HG03097 (cell line): ENCODE measurements around the gene DCLRE1A.
"Not testable (repeated sequence)": the region's sequence is repeated elsewhere in the genome, so short reads cannot be mapped to it uniquely, and the experiment has no call there.

ENCODE experiments used
- ATAC-seq: cut with Tn5 transposase; IDR thresholded peaks from one replicate; pipeline ENCODE4 v1.9.1; 2021; ENCODE audit not compliant: unreplicated experiment, low FRiP score

The DCLRE1A gene

DNA sequence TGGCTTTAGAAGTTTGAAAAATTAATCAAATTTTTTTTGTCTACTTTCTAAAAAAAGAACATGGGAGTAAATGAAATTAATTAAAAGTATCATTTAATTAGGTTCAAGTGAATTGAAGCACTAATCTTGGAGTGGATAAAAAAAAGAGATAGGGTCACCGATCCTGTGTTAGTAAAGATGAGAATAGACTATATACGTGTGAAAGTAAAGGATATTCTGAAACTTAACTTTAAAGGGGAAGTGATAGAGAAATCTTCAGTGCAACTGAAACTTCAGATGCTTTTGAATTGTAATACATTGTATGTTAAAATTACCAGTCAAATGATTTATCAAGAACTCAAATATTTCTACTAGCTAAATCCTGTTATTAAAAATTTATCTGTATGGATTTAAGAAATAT lies 5.4 kb upstream of the DCLRE1A start:
- ATAC-seq, result no peak

DNA sequence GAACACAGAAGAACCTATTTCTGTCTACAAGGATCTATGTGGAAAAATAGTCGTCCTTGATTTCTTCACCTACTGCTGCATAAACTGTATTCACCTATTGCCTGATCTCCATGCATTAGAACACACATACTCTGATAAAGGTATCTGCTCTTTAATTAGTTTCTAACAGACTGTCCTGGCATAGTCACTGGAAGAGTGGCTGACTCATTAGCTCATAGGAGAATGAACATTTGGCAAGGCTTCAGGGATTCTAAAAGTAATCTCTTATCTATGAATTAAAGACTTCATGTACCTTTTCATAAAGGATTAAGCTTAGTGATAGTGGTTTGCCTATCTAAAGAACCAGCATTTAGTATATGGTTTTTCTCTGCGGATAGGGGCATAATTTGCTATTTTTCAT lies 4.7 kb upstream of the DCLRE1A start:
- ATAC-seq, result no peak

DNA sequence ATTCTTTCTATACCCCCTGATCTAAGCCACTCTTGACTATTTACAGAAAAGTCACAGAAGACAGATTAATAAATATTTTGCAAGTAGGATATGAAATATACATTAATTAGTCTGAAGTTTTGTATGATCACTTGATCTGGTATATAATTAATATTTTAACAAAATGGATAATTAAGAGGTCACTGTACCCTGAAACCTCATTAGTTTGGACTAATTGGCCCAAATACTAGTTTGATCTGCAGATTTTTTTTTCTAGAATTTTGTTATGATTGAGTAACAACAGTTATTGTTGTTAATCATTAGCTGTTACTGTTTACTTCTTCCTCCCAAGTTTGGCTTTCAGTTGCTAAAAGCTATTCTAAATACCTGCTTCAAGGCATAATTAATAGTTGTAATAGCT lies 3.3 kb upstream of the DCLRE1A start:
- no peak for ATAC-seq

DNA sequence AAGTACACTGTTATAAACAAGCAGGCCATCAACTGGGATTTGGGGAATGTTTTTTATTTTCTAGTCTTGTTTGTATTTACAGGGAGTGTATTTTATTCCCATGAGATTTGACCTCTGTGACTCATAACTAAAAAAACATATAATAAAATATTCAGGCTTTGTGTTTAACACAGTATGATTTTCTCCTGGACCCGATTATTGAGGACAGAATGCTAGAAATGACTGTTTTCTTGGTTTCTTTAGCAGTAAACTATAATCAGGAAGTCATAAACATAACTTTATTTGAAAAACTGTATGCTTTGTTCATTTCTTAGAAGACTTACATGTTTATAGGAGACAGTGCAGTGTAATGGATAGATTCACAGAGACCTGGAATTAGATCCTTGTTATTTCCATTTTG lies 2.7 kb upstream of the DCLRE1A start:
- ATAC-seq, result no peak

GRCh38 chr10:113854761-113855588 lies 1.1 kb upstream of the DCLRE1A start:
- peak; percentile 35 for ATAC-seq

DNA sequence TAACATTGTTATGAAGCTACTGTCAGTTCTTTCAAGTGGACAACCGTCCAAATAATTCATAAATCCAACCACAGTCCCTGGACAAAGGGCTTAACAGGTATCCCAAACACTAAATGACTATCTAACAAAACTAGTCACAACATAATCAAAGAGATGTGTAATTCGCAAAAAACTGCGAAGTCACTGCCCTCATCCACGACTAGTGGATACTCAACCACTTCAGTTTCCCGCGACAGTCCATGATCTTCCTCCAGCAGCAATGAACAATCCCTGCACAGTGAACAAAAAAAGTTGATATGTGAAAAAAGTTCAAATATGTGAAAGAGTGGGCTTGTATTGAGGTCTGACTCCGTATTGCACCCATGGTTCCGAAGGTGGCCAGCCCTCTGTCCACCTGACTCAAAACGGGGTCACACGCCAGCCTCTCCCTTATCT lies 287 bp downstream of the DCLRE1A start:
- ATAC-seq, result no peak

GRCh38 chr10:113849946-113850345 lies 3.9 kb downstream of the DCLRE1A start:
- ATAC-seq, result no peak

- ATAC-seq, result no peak
These were observed 4.6 kb downstream of the DCLRE1A start for GRCh38 chr10:113849140-113849803.

- no peak for ATAC-seq
These were observed 7.8 kb downstream of the DCLRE1A start for GRCh38 chr10:113846036-113846435.

- ATAC-seq, result no peak
These were observed 9.9 kb downstream of the DCLRE1A start for GRCh38 chr10:113843972-113844485.

DNA sequence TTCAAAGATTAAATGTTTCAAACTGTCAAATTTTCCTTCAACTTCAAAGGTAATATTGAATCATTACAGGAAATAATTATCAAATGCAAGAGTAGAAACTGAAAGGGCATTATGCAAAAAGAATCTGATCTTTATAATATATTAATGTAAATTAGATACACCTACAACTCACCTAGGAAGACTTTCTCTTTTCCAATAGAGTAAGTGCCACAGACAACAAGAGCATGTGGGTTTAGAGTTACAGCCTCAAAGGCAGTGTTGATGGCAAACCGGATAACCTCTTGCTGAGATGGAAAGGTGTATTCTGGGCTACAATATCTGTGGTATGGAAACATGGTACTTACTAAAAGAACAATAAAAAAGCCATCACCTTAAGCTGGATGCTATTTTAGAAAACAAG lies 11.7 kb downstream of the DCLRE1A start:
- ATAC-seq, result no peak

DNA sequence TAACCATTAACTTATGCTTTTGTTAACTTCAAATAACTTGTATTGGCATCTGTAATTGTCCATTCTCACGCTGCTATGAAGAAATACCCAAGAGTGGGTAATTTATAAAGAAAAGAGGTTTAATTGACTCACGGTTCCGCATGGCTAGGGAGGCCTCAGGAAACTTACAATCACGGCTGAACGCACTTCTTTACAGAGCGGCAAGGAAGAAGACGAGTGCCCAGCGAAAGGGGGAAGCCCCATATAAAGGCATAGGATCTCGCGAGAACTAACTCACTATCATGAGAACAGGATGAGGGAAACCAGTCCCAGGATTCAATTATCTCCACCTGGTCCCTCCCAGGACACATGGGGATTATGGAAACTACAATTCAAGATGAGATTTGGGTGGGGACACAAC lies 25.3 kb downstream of the DCLRE1A start:
- not testable (repeated sequence) for ATAC-seq

DNA sequence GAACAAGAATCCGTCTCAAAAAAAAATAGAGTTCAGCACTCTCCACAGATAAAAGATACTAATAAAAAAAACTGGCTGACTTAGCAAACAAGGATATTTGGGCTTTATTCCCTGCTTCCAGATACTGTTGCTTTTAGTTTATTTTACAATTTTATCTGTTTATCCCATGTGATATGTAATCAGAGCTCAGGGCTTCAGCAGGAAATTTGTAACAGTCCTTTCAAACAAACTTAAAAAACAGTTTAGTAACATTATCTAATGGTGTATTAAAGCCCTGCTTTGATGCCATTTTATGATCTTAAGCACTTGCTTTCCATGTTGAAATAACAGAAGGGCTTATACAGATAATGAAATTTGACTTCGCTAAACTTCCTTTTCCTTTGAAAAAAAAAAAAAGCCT lies 28.1 kb downstream of the DCLRE1A start:
- ATAC-seq, result no peak

DNA sequence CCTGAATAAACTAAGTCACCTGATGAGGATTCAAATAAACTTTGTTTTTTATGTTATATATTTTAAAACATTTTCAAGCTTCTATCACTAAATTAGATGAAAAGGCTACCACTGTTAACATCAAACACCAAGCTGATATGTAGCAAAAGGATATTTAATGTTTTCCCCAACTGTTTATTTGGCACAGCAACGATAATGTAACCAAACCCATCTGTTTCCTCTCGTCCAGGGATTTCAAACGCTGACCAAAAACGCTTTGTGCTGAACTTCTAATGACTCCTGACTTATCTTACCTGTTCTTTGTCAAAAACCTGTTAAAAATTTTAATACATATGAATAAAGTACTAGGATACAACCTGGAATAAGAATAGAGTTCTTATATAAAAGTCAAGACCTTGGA lies 30.5 kb downstream of the DCLRE1A start:
- ATAC-seq, result no peak

GRCh38 chr10:113822174-113822573 lies 31.7 kb downstream of the DCLRE1A start:
- ATAC-seq, result no peak

- ATAC-seq, result not testable (repeated sequence)
These were observed 32.6 kb downstream of the DCLRE1A start for GRCh38 chr10:113821306-113821705.

GRCh38 chr10:113820507-113820906 lies 33.4 kb downstream of the DCLRE1A start:
- ATAC-seq, result no peak

GRCh38 chr10:113819989-113820388 lies 33.9 kb downstream of the DCLRE1A start:
- no peak for ATAC-seq

DNA sequence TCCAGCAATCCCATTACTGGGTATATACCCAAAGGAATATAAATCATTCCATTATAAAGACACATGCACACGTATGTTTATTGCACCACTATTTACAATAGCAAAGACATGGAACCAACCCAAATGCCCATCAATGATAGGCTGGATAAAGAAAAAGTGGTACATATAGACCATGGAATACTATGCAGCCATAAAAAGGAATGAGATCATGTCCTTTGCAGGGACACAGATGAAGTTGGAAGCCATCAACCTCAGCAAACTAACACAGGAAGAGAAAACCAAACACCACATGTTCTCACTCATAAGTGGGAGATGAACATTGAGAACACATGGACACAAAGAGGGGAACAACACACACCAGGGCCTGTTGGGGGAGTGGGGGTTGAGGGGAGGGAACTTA lies 39.2 kb downstream of the DCLRE1A start:
- ATAC-seq, result not testable (repeated sequence)

- ATAC-seq, result no peak
These were observed 45.7 kb downstream of the DCLRE1A start for GRCh38 chr10:113808168-113808567.

- ATAC-seq, result no peak
These were observed 47.4 kb downstream of the DCLRE1A start for GRCh38 chr10:113806503-113806902.

DNA sequence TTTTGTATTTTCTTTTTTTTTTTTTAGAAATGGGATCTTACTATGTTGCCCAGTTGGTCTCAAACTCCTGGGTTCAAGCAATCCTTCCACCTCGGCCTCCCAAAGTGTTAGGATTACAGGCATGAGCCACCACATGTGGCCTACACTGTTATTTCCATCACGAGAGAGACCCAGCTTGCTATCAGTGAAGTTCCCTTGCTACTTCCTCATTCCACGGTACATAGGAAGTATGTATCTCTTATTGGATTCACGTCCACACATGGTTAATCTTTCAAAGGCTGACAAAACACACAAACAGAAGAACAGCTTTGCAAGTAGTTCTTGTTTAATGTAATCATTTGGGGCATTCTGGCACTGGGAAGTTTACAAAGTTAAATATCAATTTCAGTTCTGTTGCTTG lies 50.9 kb downstream of the DCLRE1A start:
- no peak for ATAC-seq
